ENCODE results near the gene CLDN15. TPM values are rescaled to one million over a fixed set of nuclear protein-coding genes. Genes with fewer than 3 reads are reported as not detected.
A peak's percentile ranks its signal among the peaks of the same experiment; 100 is the strongest.
"Not testable (repeated sequence)": the region's sequence is repeated elsewhere in the genome, so short reads cannot be mapped to it uniquely, and the experiment has no call there.

The CLDN15 gene
- total RNA-seq, 1 experiment from 2014 or later: 9.7 TPM

DNA sequence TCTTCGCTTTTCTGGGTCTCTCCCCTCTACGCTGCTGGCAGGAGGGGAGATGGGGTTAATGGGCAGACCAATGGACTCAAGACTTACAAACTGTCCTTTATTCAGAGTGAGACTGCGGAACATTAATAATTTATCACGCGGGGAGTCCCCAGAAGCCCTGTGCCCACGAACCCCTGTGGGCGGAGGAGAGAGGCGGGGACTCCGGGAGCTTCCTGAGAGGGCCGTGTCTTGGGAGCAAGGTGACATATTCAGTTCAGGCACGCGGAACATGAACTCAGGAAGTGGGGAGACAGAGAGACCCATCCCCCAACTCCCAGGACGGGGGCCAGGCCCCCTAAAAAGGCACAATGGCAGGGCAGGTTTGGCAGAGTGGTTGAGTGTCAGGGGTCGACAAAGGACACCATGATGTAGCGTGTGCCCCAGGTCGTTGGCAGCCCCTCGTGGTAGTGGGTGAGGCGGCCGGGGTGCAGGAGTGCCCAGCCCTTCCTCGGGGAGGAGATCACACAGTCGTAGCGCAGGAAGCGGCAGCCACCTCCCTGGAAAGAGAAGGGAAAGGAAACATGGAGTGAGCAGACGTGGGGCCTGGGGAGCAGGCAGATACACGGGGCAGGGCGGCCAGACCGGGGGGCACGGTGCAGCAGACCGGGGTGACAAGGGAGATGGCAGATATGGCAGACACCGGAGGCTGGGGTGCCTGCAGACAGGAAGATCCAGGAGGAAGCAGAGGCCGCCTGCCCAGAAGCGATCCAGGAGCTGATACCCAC lies 31.5 kb downstream of the CLDN15 start:
- no peaks in the 10 kb centered on the region for H4K20me1 ChIP-seq (ENCODE audit: control insufficient read depth, insufficient read depth, insufficient read length)
- H2BK12ac ChIP-seq (ENCODE audit: insufficient read length, low read depth, low read length): no peak overlapping the region
- no peak overlapping the region for H3K23ac ChIP-seq (ENCODE audit: insufficient read length, low read depth, low read length)
- H3K9me3 ChIP-seq (ENCODE audit: control insufficient read depth, low read depth, low read length): no peaks in the 10 kb centered on the region
- H2AK5ac ChIP-seq (ENCODE audit: insufficient read length, low read length): no peak overlapping the region
- H2BK5ac ChIP-seq (ENCODE audit: insufficient read length, low read length): no peak overlapping the region
- H2AFZ ChIP-seq (ENCODE audit: low read length): no peak overlapping the region
- H4K5ac ChIP-seq (ENCODE audit: insufficient read length, low read depth, low read length): no peak overlapping the region
- H3K23me2 ChIP-seq (ENCODE audit: insufficient read length, low read depth, low read length, poor library complexity, severe bottlenecking): peaks cover 3% of the 10 kb centered on the region
- H3K4me1 ChIP-seq (ENCODE audit: insufficient read depth, low read length): no peaks in the 10 kb centered on the region; the same call in 1 of the 2 replicates
- H4K91ac ChIP-seq (ENCODE audit: insufficient read length, low read depth, low read length): no peak overlapping the region
- no peak overlapping the region for H3K4me2 ChIP-seq (ENCODE audit: insufficient read depth, insufficient read length, low read length)
- no peak overlapping the region for H4K8ac ChIP-seq (replicated peaks; ENCODE audit: insufficient read length, low read depth, low read length)
- Mint-ChIP-seq H3K27ac (peak overlapping the region; percentile 49 to 72 (median 52); a peak in 5 of 7 replicates), H3K4me1 (peaks cover 2 to 3% of the 10 kb centered on the region in 2 experiments), H3K36me3 (ENCODE audit: insufficient read depth in 1 of 3, low read depth in 3 of 3) (peaks cover 7 to 38% (median 19%) of the 10 kb centered on the region in 3 experiments; a peak in 6 of 7 replicates), H3K4me3 (no peak overlapping the region), H3K9me3 (no peaks in the 10 kb centered on the region), H3K27me3 (ENCODE audit: low read depth) (peaks cover 10% of the 10 kb centered on the region)
- no peak overlapping the region for H2BK120ac ChIP-seq (ENCODE audit: low read depth, low read length, poor library complexity, severe bottlenecking)
- no peak overlapping the region for H3K4ac ChIP-seq (ENCODE audit: low read depth, low read length)
- H2BK20ac ChIP-seq (ENCODE audit: low read depth, low read length, poor library complexity, severe bottlenecking): no peak overlapping the region
- no peak overlapping the region for H3K9ac ChIP-seq (ENCODE audit: extremely low read depth, insufficient read length, low read length)
- no peak overlapping the region for H2BK15ac ChIP-seq (ENCODE audit: low read depth, low read length)
- no peak overlapping the region for H3T11ph ChIP-seq (ENCODE audit: low read length)
- H3K14ac ChIP-seq (ENCODE audit: insufficient read depth, low read length): no peak overlapping the region
- H3K27ac ChIP-seq (ENCODE audit: insufficient read length, low read depth, low read length): no peak overlapping the region
- H3K56ac ChIP-seq (ENCODE audit: insufficient read length, low read depth, low read length): no peak overlapping the region
- H3K18ac ChIP-seq (ENCODE audit: insufficient read length, low read depth, low read length): no peak overlapping the region
- H3K27me3 ChIP-seq (ENCODE audit: insufficient read depth, low read length): no peaks in the 10 kb centered on the region
- whole genome bisulfite sequencing (ENCODE audit: extremely low coverage, insufficient read length, low lambda C conversion rate): no CpG with 5 or more reads among the region's 32 CpGs
- TF ChIP-seq, protein P1, sequence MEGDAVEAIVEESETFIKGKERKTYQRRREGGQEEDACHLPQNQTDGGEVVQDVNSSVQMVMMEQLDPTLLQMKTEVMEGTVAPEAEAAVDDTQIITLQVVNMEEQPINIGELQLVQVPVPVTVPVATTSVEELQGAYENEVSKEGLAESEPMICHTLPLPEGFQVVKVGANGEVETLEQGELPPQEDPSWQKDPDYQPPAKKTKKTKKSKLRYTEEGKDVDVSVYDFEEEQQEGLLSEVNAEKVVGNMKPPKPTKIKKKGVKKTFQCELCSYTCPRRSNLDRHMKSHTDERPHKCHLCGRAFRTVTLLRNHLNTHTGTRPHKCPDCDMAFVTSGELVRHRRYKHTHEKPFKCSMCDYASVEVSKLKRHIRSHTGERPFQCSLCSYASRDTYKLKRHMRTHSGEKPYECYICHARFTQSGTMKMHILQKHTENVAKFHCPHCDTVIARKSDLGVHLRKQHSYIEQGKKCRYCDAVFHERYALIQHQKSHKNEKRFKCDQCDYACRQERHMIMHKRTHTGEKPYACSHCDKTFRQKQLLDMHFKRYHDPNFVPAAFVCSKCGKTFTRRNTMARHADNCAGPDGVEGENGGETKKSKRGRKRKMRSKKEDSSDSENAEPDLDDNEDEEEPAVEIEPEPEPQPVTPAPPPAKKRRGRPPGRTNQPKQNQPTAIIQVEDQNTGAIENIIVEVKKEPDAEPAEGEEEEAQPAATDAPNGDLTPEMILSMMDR (conservative IDR thresholded peaks at IDR 0.05): no peak
- DNase-seq: no peak
- H3K79me2 ChIP-seq (ENCODE audit: insufficient read depth, low read length): no peaks in the 10 kb centered on the region
- no peaks in the 10 kb centered on the region for H3K79me1 ChIP-seq (ENCODE audit: insufficient read depth, low read depth, low read length, poor library complexity, severe bottlenecking)

DNA sequence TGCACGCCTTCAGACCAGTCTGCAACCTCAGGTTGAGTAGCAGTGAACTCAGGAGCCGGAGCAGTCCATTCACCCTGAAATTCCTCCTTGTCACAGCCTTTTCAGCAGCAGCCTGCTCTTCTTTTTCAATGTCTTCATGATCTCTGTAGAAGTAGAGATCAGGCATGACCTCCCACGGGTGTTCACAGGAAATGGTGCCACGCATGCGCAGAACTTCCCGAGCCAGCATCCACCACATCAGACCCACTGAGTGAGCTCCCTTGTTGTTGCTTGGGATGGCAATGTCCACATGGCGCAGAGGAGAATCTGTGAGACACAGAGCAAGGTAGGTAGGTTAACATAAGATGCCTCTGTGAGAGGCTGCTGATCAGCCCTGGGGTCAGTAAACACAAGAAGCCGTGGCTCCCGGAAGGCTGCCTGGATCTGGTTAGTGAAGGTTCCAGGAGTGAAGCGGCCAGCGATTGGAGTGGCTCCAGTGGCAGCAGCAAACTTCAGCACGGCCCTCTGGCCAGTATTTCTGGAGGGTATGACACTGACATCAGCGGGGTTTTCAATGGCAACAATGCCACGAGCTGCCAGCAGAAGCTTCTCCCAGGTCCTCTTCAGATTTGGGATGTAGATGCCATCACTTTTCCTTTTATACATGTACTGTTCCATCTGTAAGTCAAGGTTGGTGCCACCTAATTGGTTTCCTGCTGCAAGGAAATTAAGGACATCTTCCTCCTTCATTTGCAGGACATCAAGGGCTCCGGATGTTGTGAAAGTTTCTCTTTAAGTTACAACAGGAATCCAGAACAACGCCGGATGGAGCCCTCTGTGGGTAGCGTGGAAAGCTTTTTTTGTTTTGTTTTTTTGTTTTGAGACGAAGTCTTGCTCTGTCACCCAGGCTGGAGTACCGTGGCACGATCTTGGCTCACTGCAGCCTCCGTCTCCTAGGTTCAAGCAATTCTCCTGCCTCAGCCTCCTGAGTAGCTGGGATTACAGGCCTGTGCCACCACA lies 33.6 kb downstream of the CLDN15 start:
- peaks cover 3 to 24% (median 12%) of the 10 kb centered on the region in 3 experiments; a peak in 5 of 7 replicates for H3K36me3 Mint-ChIP-seq (ENCODE audit: insufficient read depth in 1 of 3, low read depth in 3 of 3)
- H4K8ac ChIP-seq (replicated peaks; ENCODE audit: insufficient read length, low read depth, low read length); H3K14ac ChIP-seq (ENCODE audit: insufficient read depth, low read length); H4K20me1 ChIP-seq (ENCODE audit: control insufficient read depth, insufficient read depth, insufficient read length); H2BK5ac ChIP-seq (ENCODE audit: insufficient read length, low read length); H3K27ac Mint-ChIP-seq; H3K4me2 ChIP-seq (ENCODE audit: insufficient read depth, insufficient read length, low read length); H3K23me2 ChIP-seq (ENCODE audit: insufficient read length, low read depth, low read length, poor library complexity, severe bottlenecking); H3K27ac ChIP-seq (ENCODE audit: insufficient read length, low read depth, low read length); H3K56ac ChIP-seq (ENCODE audit: insufficient read length, low read depth, low read length); H3K23ac ChIP-seq (ENCODE audit: insufficient read length, low read depth, low read length); H3K4ac ChIP-seq (ENCODE audit: low read depth, low read length); H3K79me1 ChIP-seq (ENCODE audit: insufficient read depth, low read depth, low read length, poor library complexity, severe bottlenecking); H2BK15ac ChIP-seq (ENCODE audit: low read depth, low read length); H3K9me3 ChIP-seq (ENCODE audit: control insufficient read depth, low read depth, low read length); H2AFZ ChIP-seq (ENCODE audit: low read length); DNase-seq; H3K18ac ChIP-seq (ENCODE audit: insufficient read length, low read depth, low read length); H3T11ph ChIP-seq (ENCODE audit: low read length); H3K4me1 ChIP-seq (ENCODE audit: insufficient read depth, low read length); H2BK12ac ChIP-seq (ENCODE audit: insufficient read length, low read depth, low read length); H3K4me3 Mint-ChIP-seq; H2AK5ac ChIP-seq (ENCODE audit: insufficient read length, low read length); H3K27me3 ChIP-seq (ENCODE audit: insufficient read depth, low read length); H2BK120ac ChIP-seq (ENCODE audit: low read depth, low read length, poor library complexity, severe bottlenecking); H3K9ac ChIP-seq (ENCODE audit: extremely low read depth, insufficient read length, low read length); H4K5ac ChIP-seq (ENCODE audit: insufficient read length, low read depth, low read length); H3K79me2 ChIP-seq (ENCODE audit: insufficient read depth, low read length); H2BK20ac ChIP-seq (ENCODE audit: low read depth, low read length, poor library complexity, severe bottlenecking); H4K91ac ChIP-seq (ENCODE audit: insufficient read length, low read depth, low read length); H3K9me3 Mint-ChIP-seq: not testable (repeated sequence)
- H3K27me3 Mint-ChIP-seq (ENCODE audit: low read depth): peaks cover 12% of the 10 kb centered on the region
- H3K4me1 Mint-ChIP-seq: peaks cover 14 to 16% of the 10 kb centered on the region in 2 experiments
- WGBS (ENCODE audit: extremely low coverage, insufficient read length, low lambda C conversion rate): no CpG with 5 or more reads among the region's 22 CpGs

All from H9 (cell line).